HepG2 (cell line): ENCODE data around the gene HAT1. TPM values are rescaled to one million over a fixed set of nuclear protein-coding genes. Genes with fewer than 3 reads are reported as not detected.

Experiments used
- ATAC-seq: fragments of 200-7000 bp; cut with Tn5 transposase; 3 replicates; pipeline ENCODE4 v1.9.1; 2020; ENCODE audit warnings: mild to moderate bottlenecking, moderate library complexity
- BruUV-seq: library from RNA; stranded (reverse); fragments of 400-500 nt; replicated peaks from 2 replicates; lab custom pipeline; 2021; lab: Mats Ljungman, UMichigan
- CTCF ChIA-PET: fragments of 300-600 bp; formaldehyde crosslinking; extraction: SDS; loops from one replicate; lab custom pipeline; 2021; ENCODE audit warnings: low total read pairs, inconsistent platforms, low intra/inter-chr PET ratio; lab: Yijun Ruan, JAX
- POLR2A ChIA-PET: fragments of 350-600 bp; sonication (Branson Sonifier 250); formaldehyde crosslinking; loops from one replicate; lab custom pipeline; 2020; ENCODE audit warnings: antibody characterized with exemption, inconsistent platforms; lab: Yijun Ruan, JAX
- DNase-seq: peaks from one replicate; pipeline ENCODE4 v3.0.0-alpha.2; 2015; ENCODE audit warnings: low spot score
- FAIRE-seq: peaks from 3 replicates; lab custom pipeline; 2011; peaks lifted over from hg19 to GRCh38; lab: Jason Lieb, UNC
- H2AFZ ChIP-seq: one replicate; pipeline ENCODE4 v1.6.1; 2011; ENCODE audit warnings: low read length, inconsistent platforms
- H3K27ac ChIP-seq: fragments of 300-600 bp; 3 replicates; pipeline ENCODE4 v1.8.0; 2011; ENCODE audit warnings: mixed run types, mild to moderate bottlenecking, mixed read lengths, low read length, inconsistent platforms; ENCODE audit not compliant: insufficient read depth; ENCODE audit errors: extremely low read length
- H3K27me3 ChIP-seq, 2 experiments: fragments of 200-600 bp in 1 of 2; 2 replicates in 1 of 2; 3 replicates in 1 of 2; pipeline versions ENCODE4 v1.6.0 to v1.8.0; 2011; ENCODE audit warnings: low read length in 2 of 2, mild to moderate bottlenecking in 2 of 2, moderate library complexity in 2 of 2, inconsistent platforms in 1 of 2; ENCODE audit not compliant: insufficient read depth in 2 of 2, control insufficient read depth in 1 of 2
- H3K36me3 ChIP-seq, 2 experiments: fragments of 200-600 bp in 1 of 2; replicated peaks in 1 of 2; 2 replicates in 1 of 2; 3 replicates in 1 of 2; pipeline versions ENCODE4 v1.5.1 to v1.8.0; 2011; ENCODE audit warnings: low read length in 2 of 2, inconsistent platforms in 1 of 2; ENCODE audit not compliant: insufficient read depth in 2 of 2, control insufficient read depth in 1 of 2
- H3K4me1 ChIP-seq: 2 replicates; pipeline ENCODE4 v1.5.1; 2012; ENCODE audit warnings: low read length, inconsistent platforms; ENCODE audit not compliant: insufficient read depth
- H3K4me2 ChIP-seq: 2 replicates; pipeline ENCODE4 v1.6.0; 2011; ENCODE audit warnings: low read depth, low read length, inconsistent platforms
- H3K4me3 ChIP-seq, 3 experiments: fragments of 200-600 bp in 1 of 3; sonication (generic), shearing (Covaris generic) in 1 of 3; replicated peaks in 1 of 3; 2 replicates each; pipeline ENCODE4 v1.5.1; 2011 to 2016; ENCODE audit warnings: low read length in 3 of 3, inconsistent platforms in 2 of 3, low read depth in 2 of 3, mild to moderate bottlenecking in 2 of 3, control low read depth in 1 of 3, mixed read lengths in 1 of 3; ENCODE audit not compliant: insufficient read depth in 1 of 3
- H3K79me2 ChIP-seq: one replicate; pipeline ENCODE4 v1.6.1; 2011; ENCODE audit warnings: low read length, inconsistent platforms; ENCODE audit not compliant: insufficient read depth
- H3K9ac ChIP-seq: 2 replicates; pipeline ENCODE4 v1.6.0; 2011; ENCODE audit warnings: mild to moderate bottlenecking, low read depth, low read length, inconsistent platforms; ENCODE audit not compliant: insufficient read depth
- H3K9me3 ChIP-seq: 2 replicates; pipeline ENCODE4 v1.5.1; 2012; ENCODE audit warnings: mild to moderate bottlenecking, low read length
- H4K20me1 ChIP-seq: 2 replicates; pipeline ENCODE4 v1.6.0; 2011; ENCODE audit warnings: inconsistent platforms, mild to moderate bottlenecking, low read length, moderate library complexity; ENCODE audit not compliant: insufficient read depth
- AGO1 ChIP-seq: fragments of 200-400 bp; formaldehyde crosslinking; IDR thresholded peaks from 2 replicates; pipeline ENCODE4 v1.6.1; 2017; ENCODE audit warnings: mild to moderate bottlenecking, low read depth, low read length, moderate library complexity; ENCODE audit not compliant: poor library complexity, severe bottlenecking
- DMTF1 ChIP-seq: sonication (generic); formaldehyde crosslinking; IDR thresholded peaks from 2 replicates; pipeline ENCODE4 v1.4.0; 2020; ENCODE audit warnings: mild to moderate bottlenecking, missing genetic modification reagents
- KDM5A ChIP-seq: fragments of 200-600 bp; sonication (generic); IDR thresholded peaks from 2 replicates; pipeline ENCODE4 v1.7.0; 2018; ENCODE audit warnings: antibody characterized with exemption, mild to moderate bottlenecking, low read length, borderline replicate concordance
- SP140L ChIP-seq: sonication (generic); formaldehyde crosslinking; IDR thresholded peaks from 2 replicates; pipeline ENCODE4 v1.4.0; 2020; ENCODE audit warnings: missing genetic modification reagents, borderline replicate concordance
- TERF1 ChIP-seq: sonication (generic); formaldehyde crosslinking; IDR thresholded peaks from 2 replicates; pipeline ENCODE4 v1.8.0; 2022; ENCODE audit warnings: mild to moderate bottlenecking, missing genetic modification reagents, moderate library complexity
- TOPORS ChIP-seq: sonication (generic); formaldehyde crosslinking; IDR thresholded peaks from 2 replicates; pipeline ENCODE4 v1.8.0; 2023; ENCODE audit warnings: mild to moderate bottlenecking, missing genetic modification reagents
- ZBTB21 ChIP-seq: sonication (generic); formaldehyde crosslinking; IDR thresholded peaks from 2 replicates; pipeline ENCODE4 v1.4.0; 2020; ENCODE audit warnings: missing genetic modification reagents
- ZNF280B ChIP-seq: sonication (generic); formaldehyde crosslinking; IDR thresholded peaks from 2 replicates; pipeline ENCODE4 v1.5.0; 2020; ENCODE audit warnings: missing genetic modification reagents, mild to moderate bottlenecking, borderline replicate concordance
- ZNF597 ChIP-seq: sonication (generic); formaldehyde crosslinking; IDR thresholded peaks from 2 replicates; pipeline ENCODE4 v1.5.0; 2020; ENCODE audit warnings: missing genetic modification reagents
- ZSCAN21 ChIP-seq: sonication (generic); formaldehyde crosslinking; IDR thresholded peaks from 2 replicates; pipeline ENCODE4 v1.8.0; 2022; ENCODE audit warnings: mild to moderate bottlenecking, missing genetic modification reagents, moderate library complexity, borderline replicate concordance
- WGBS: methylation state at CpG from one replicate; pipeline ENCODE4 v1.1.6; 2017; ENCODE audit warnings: low lambda C conversion rate; 5-methylcytosine and 5-hydroxymethylcytosine counted together
- in situ Hi-C: cut with HindIII; loops from 2 replicates; pipeline ENCODE4 v1.10.0; 2017; ENCODE audit warnings: low pct_unique_long_range_greater_than_20kb; ENCODE audit not compliant: extremely low pct_ligation_motif_present
- intact Hi-C: fragments of 100-400 bp; cut with micrococcal nuclease; formaldehyde crosslinking; loops from one replicate; pipeline ENCODE4 v1.10.0; 2022; ENCODE audit not compliant: unreplicated experiment
- polyA plus RNA-seq, 8 experiments: library from polyadenylated mRNA; depleted of rRNA in 3 of 8; stranded (reverse) in 7 of 8; unstranded in 1 of 8; fragments of >200 nt; fragmentation: Illumina TruSeq in 4 of 8; extraction: Trizol in 4 of 8; gene quantifications; 2 replicates each; pipeline versions ENCODE4 v1.2.1 to v1.2.3, GENCODE V29; 2011 to 2016; ENCODE audit warnings: low read depth in 4 of 8, missing spikeins in 1 of 8, mixed read lengths in 1 of 8; ENCODE audit not compliant: insufficient read depth in 1 of 8
- total RNA-seq, 5 experiments: library from RNA; depleted of rRNA; stranded (reverse); fragments of >200 nt; fragmentation: Illumina TruSeq; extraction: Trizol; gene quantifications; 2 replicates each; pipeline ENCODE4 v1.2.3, GENCODE V29; 2016; ENCODE audit warnings: low read depth in 1 of 5

Gene HAT1
- total and polyA plus RNA-seq, 2 of the 13 experiments (the other 11 are each of a cell fraction or from before 2014, with no cell fraction given), result 45.4 to 119 TPM

- in situ Hi-C loops, result loop anchor here (5.0 kb wide), 1 partner anchor 151 kb away; no protein-coding TSS in a partner anchor
- CTCF ChIA-PET, result interaction anchor here (0.5 to 2.5 kb wide), 3 partner anchors 66 to 250 kb away, joined by 3 to 14 read pairs (median 3); partner anchors contain the start of gene DLX2
- Histone ChIP-seq H3K79me2 (no peaks in the 10 kb centered on the region), H3K27me3 (no peaks in the 10 kb centered on the region), H3K4me3 (no peak overlapping the region), H3K36me3 (peaks cover 8 to 25% of the 10 kb centered on the region in 2 experiments; a peak in 4 of 5 replicates), H4K20me1 (no peaks in the 10 kb centered on the region), H3K27ac (no peak overlapping the region), H3K9ac (no peak overlapping the region), H2AFZ (no peak overlapping the region), H3K4me1 (peaks cover 12% of the 10 kb centered on the region; the same call in 1 of the 2 replicates), H3K4me2 (no peak overlapping the region), H3K9me3 (no peaks in the 10 kb centered on the region)
- BruUV-seq, result no TSS peak
- FAIRE-seq, result no peak
- TF ChIP-seq AGO1 (no peak), ZNF280B (CRISPR knock-in tag) (no peak), SP140L (CRISPR knock-in tag) (no peak), TOPORS (CRISPR knock-in tag) (no peak), TERF1 (CRISPR knock-in tag) (no peak), ZNF597 (no peak), DMTF1 (no peak), KDM5A (no peak), ZSCAN21 (CRISPR knock-in tag) (no peak), ZBTB21 (CRISPR knock-in tag) (no peak)
- WGBS, result over 99% methylated on average over 7 of the region's 7 CpGs
- ATAC-seq, result no peak
- POLR2A ChIA-PET, result no interaction called here
- intact Hi-C loops, result no loop called here
- DNase-seq, result no peak
Observed at GRCh38 chr2:171956135-171956825, 34.0 kb downstream of the HAT1 start.
